WI38 (cell line): ENCODE data around the gene WDR90.
A peak's percentile ranks its signal among the peaks of the same experiment; 100 is the strongest.

Experiments used
- H3K4me3 ChIP-seq: 2 replicates; pipeline ENCODE4 v1.5.1; 2011; ENCODE audit warnings: low read depth, mild to moderate bottlenecking, control low read depth, low read length
- CTCF ChIP-seq: IDR thresholded peaks from 2 replicates; pipeline ENCODE4 v1.5.1; 2012; ENCODE audit warnings: low read depth, mild to moderate bottlenecking, control low read depth, low read length

Gene WDR90

GRCh38 chr16:666572-666971 lies 17.4 kb downstream of the WDR90 start:
- no peak for TF ChIP-seq CTCF
- no peak overlapping the region for H3K4me3 ChIP-seq

GRCh38 chr16:667113-667779 lies 18.1 kb downstream of the WDR90 start:
- TF ChIP-seq CTCF, result no peak
- no peak overlapping the region; the same call in 1 of the 2 replicates for H3K4me3 ChIP-seq

GRCh38 chr16:667780-668518 lies 18.8 kb downstream of the WDR90 start, which contains the start of gene RHOT2:
TSS of gene RHOT2 (plus strand) at chr16:668132. CDS start at chr16:668200, 68 bp downstream.
- peak; percentile 50 for TF ChIP-seq CTCF
- peak within 1 kb of the TSS; percentile 75 for H3K4me3 ChIP-seq

- TF ChIP-seq CTCF, result no peak
- H3K4me3 ChIP-seq, result peak overlapping the region; percentile 75
Measured at GRCh38 chr16:668519-669171, 19.5 kb downstream of the WDR90 start.

GRCh38 chr16:669666-670065 lies 20.5 kb downstream of the WDR90 start:
- no peak overlapping the region for H3K4me3 ChIP-seq
- TF ChIP-seq CTCF, result no peak

- no peak overlapping the region for H3K4me3 ChIP-seq
- no peak for TF ChIP-seq CTCF
Measured at GRCh38 chr16:670485-671352, 21.6 kb downstream of the WDR90 start.
